GM19023 (cell line): ENCODE measurements around the gene RELN.
"Not testable (repeated sequence)": the region's sequence is repeated elsewhere in the genome, so short reads cannot be mapped to it uniquely, and the experiment has no call there.

Experiments used
- ATAC-seq: cut with Tn5 transposase; IDR thresholded peaks from one replicate; pipeline ENCODE4 v1.9.1; 2021; ENCODE audit warnings: mild to moderate bottlenecking, moderate library complexity; ENCODE audit not compliant: unreplicated experiment

The RELN gene

DNA sequence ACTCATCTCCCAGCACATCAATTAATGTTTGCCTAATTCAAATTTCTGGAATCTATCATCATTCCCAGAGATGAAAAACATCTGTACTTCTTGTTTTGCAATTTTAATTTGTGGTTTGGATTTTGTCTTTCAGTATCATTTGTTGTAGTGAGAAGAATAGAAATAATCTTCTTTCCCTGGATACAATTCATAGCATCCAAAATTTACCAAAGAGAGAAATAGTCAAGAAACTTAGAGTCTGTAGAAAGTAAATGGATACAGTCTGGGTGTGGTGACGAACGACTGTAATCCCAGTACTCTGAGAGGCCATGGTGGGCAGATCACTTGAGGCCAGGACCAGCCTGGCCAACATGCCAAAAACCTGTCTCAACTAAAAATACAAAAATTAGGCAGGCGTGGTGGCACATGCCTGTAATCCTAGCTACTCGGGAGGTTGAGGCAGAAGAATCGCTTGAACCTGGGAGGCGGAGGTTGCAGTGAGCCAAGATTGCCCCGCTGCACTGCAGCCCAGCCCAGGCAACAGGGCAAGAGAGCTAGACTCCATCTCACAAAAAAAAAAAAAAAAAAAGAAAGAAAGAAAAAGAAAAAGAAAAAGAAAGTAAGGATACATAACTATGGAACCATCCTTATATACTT lies 193.0 kb downstream of the RELN start:
- ATAC-seq = no peak

DNA sequence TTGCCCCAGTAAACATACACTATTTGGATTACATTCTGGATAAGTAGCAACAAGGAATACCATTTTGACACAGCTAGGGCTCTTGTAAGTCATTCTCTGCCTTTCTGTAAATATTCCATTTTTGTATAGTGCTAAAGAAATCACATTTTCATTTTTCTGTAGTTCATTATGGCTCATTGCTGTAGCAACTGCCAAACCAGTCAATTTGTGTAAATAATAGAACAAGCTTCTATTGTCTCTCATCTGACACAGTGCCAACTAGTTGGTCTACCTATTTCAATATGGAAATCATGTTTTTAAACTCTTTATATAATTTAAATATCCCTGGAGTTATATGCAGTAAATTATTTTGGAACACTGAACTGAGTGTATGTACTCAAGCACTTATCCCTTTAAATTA lies 193.7 kb downstream of the RELN start:
- no peak for ATAC-seq

DNA sequence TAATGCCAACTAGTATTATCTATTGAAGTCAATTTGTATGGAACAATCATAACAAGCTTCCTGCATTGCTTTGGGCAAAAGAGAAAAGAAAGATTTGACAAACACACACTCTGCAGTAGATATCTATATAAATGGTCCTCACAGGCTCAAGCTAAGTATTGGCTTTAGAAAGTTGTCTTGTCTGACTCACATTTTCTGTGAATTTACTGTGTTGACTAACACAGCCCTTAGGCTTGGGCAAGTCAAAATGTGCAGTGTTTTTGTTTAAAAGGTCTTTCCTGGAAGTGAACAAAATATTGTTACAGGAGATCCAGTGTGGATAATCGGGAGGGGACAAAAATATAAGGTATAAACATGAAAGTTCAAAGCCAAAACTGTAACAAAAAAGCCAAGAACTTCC lies 194.4 kb downstream of the RELN start:
- ATAC-seq = no peak

DNA sequence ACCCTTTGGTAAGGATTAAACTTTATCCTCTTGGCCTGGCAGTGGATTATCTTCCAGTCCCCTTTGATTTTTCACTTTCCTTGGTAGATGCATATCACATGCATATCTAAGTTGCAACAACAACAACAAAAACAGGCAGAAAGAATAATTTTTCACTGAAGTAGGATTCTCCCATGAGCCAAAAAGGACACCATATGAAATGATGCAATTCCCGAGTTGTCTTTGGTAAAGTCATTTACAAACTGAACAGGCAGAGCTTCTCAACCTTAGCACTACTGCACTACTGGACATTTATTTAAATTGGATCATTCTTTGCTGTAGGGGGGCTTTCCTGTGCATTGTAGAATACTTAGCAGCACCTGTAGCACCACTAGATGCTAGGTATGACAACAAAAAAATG lies 195.0 kb downstream of the RELN start:
- ATAC-seq = no peak

- ATAC-seq = no peak
These were observed 195.8 kb downstream of the RELN start for GRCh38 chr7:103793614-103794013.

DNA sequence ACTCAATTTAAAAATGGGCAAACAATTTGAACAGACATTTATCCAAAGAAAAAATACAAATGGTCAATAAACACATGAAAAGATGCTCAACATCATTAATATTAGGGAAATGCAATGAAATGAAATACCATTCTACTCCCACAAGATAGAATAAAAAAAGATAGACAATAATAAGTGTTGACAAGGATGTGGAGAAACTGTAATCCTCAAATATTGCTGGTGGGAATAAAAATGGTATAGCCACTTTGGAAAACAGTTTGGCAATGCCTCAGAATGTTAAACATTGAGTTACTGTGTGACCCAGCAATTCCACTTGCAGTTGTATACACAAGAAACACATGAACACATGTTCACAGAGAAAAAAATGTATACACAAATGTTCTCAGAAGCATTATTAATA lies 197.6 kb downstream of the RELN start:
- ATAC-seq = no peak

DNA sequence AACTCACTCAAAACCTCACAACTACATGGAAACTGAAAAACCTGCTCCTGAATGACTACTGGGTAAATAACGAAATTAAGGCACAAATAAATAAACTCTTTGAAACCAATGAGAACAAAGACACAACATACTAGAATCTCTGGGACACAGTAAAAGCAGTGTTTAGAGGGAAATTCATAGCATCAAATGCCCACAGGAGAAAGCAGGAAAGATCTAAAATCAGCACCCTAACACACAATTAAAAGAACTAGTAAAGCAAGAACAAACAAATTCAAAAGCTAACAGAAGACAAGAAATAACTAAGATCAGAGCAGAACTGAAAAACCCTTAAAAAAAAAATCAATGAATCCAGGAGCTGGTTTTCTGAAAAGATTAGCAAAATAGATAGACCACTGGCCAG lies 202.4 kb downstream of the RELN start:
- ATAC-seq = not testable (repeated sequence)

GRCh38 chr7:103784646-103785286 lies 204.7 kb downstream of the RELN start:
- ATAC-seq = no peak

GRCh38 chr7:103781409-103781808 lies 208.0 kb downstream of the RELN start:
- ATAC-seq = no peak

GRCh38 chr7:103780561-103780960 lies 208.9 kb downstream of the RELN start:
- not testable (repeated sequence) for ATAC-seq

DNA sequence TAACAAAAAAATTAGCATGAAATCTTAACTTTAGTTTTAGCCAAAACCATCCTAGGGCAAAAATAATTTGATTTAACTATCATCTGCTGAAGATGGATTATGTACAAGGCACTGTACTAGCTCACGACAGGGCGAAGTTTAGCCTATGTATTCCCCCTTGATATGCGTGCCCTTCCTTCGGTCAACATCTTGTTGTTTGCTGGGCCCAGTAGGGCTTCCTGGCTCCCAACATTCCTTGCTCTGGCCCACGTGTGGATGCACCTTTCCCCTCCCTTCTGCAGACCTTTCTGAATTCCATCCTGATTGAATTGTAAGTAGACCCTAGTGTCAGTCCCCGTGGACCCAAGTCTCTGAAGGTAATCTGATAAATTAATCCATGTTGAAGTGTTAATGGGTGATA lies 212.0 kb downstream of the RELN start:
- no peak for ATAC-seq

- ATAC-seq = no peak
These were observed 215.7 kb downstream of the RELN start for GRCh38 chr7:103773726-103774125.

GRCh38 chr7:103772171-103772773 lies 217.2 kb downstream of the RELN start:
- no peak for ATAC-seq

GRCh38 chr7:103771294-103771693 lies 218.2 kb downstream of the RELN start:
- ATAC-seq = no peak

DNA sequence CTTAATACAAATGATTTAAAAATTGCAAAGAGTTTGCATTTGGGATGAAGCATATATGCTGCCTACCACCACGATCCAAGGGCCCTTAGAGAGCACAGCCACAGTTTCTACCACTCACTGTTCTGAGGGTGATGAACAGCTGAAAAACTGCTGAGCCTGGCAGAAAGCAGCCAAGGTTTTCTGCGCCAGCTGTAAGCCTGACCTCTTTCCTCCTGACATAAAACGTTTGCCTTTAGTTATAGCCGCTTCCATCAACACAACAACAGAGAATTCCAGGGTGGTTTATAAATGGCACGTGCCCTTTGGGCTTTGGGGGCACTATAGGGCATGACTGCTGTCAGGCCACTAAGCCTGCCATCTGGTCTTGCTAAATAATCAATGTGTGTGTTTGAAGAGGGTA lies 222.8 kb downstream of the RELN start:
- no peak for ATAC-seq

DNA sequence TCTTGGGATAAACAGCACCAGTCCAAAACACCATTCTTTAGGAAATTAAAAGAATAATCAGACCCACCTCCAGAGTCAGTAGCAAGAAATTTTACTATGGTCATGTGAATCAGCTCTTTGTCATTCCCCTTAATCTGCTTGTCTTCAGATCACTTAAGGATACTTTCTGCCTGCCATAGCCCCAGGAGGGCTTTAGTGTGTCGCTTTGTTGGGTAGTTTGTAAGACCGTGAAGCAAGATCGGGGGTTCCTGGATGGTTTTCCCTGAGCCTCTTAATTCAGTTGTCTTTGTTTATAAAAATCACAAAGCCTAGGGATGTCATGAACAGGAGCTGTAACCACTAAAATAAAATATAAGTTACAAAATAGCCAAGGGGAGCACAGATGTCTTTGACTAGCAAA lies 223.6 kb downstream of the RELN start:
- ATAC-seq = no peak

GRCh38 chr7:103764901-103765300 lies 224.6 kb downstream of the RELN start:
- ATAC-seq = no peak

DNA sequence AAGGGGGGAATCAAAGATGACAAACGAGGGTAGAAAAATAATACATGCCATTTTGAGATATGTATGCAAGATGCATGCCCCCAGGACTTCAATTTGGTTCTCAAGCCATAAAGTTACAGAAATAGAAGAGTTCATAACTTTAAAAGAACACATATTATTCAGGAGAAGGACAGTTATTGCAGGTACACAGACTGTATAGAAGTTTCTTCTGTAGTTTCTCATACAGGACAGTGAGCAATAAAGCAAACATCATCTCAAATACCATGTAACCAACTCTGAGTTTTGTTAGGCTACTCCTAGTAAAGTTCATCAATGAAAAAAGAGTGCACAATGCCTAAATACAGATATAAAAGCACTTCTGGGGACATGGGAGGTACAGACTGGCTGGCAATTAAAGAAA lies 226.6 kb downstream of the RELN start:
- no peak for ATAC-seq

GRCh38 chr7:103762065-103762760 lies 227.2 kb downstream of the RELN start:
- no peak for ATAC-seq

DNA sequence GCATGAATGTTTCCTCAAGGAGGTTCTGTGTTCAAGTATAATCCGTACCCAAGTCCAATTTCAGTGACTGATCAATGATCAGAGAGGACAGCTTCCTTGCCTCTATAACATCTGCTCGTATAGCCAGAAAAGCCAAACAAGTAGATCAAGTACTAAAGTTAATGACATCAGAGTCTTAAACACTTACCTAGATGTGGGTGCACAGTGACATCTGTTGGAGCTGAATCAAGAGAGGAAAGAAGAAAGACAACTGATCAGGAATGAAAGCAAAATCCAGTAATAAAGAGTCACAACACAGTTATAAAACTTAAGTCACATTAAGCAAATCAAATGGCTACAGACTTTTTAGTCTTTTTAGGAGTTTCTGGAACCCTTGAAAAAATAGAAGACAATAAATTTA lies 236.5 kb downstream of the RELN start:
- ATAC-seq = no peak

DNA sequence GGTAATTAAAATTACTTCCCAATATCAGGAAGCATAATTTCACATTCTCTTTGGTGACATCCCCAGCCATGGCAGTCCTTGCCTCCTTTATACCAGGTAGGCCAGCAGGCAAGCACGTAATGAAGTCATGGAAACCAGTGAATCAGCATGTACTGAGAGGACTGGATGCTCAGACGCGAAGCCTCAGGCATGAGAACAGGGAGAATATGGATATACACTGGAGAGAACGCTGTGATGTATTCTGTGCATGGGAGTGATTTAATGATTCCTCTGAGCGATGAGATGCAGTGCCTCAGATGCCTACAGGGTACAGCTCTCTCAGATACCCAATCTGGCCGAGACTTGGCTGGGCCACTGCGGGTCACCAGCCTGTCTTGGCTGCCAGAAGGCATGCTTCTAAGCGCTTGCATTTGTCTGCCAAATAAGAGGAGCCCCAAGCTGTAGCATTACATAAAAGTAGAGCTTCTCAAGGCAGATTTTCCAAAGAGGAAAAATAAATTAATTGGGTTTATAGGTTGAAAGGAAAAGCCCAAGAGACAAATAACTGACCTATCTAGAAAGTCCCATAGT lies 238.1 kb downstream of the RELN start:
- ATAC-seq = no peak

DNA sequence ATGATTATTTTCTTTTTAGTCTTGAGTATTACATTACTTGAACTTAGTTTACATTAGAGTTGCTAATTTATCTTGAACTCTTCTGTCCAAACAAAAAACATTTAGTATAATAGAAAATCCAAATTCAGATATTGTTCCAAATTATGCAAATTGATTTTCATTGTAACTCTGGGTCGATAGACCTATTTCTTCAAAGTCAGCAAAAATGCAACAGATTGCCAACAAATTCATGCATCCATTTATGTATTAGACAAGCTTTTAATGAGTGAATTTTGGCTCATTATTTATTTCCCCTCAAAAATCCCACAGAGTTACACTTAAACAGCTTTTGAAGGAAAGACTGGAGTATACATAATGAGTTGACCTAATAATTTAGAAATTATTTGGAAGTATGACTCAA lies 240.8 kb downstream of the RELN start:
- ATAC-seq = no peak
